IMR-90 (cell line): ENCODE measurements around the gene CADM1. TPM values are rescaled to one million over a fixed set of nuclear protein-coding genes. Genes with fewer than 3 reads are reported as not detected.

Experiments used
- ATAC-seq: fragments of 200-7000 bp; cut with Tn5 transposase; 2 replicates; pipeline ENCODE4 v1.9.1; 2020; ENCODE audit warnings: low read depth, mild to moderate bottlenecking, moderate library complexity
- BruUV-seq: library from RNA; stranded (reverse); fragments of 400-500 nt; replicated peaks from 2 replicates; lab custom pipeline; 2021; lab: Mats Ljungman, UMichigan
- CTCF ChIA-PET: fragments of 300-600 bp; formaldehyde crosslinking; extraction: SDS; loops from one replicate; lab custom pipeline; 2021; ENCODE audit warnings: antibody characterized with exemption; lab: Yijun Ruan, JAX
- POLR2A ChIA-PET: fragments of 300-600 bp; sonication (Branson Sonifier 250); formaldehyde crosslinking; loops from one replicate; lab custom pipeline; 2022; ENCODE audit warnings: antibody characterized with exemption; ENCODE audit not compliant: unreplicated experiment; lab: Charles Lee
- DNase-seq: peaks from one replicate; pipeline ENCODE4 v3.0.0; 2013
- H2AFZ ChIP-seq: replicated peaks from 2 replicates; pipeline ENCODE3; 2013; ENCODE audit warnings: low read length, mild to moderate bottlenecking; ENCODE audit not compliant: poor library complexity
- H2AK5ac ChIP-seq: 2 replicates; pipeline ENCODE4 v1.6.1; 2013; ENCODE audit warnings: low read depth, low read length, inconsistent platforms
- H2AK9ac ChIP-seq: replicated peaks from 2 replicates; pipeline ENCODE3; 2013; ENCODE audit warnings: mild to moderate bottlenecking, low read depth, low read length, moderate library complexity; ENCODE audit not compliant: poor library complexity
- H2BK120ac ChIP-seq: 2 replicates; pipeline ENCODE4 v1.6.1; 2013; ENCODE audit warnings: low read depth, low read length, inconsistent platforms
- H2BK15ac ChIP-seq: 3 replicates; pipeline ENCODE4 v1.6.1; 2013; ENCODE audit warnings: low read depth, low read length, inconsistent platforms
- H2BK20ac ChIP-seq: 2 replicates; pipeline ENCODE4 v1.6.1; 2013; ENCODE audit warnings: low read depth, mild to moderate bottlenecking, inconsistent platforms, low read length, moderate library complexity
- H2BK5ac ChIP-seq: 2 replicates; pipeline ENCODE4 v1.6.1; 2013; ENCODE audit warnings: mild to moderate bottlenecking, low read depth, low read length, inconsistent platforms; ENCODE audit not compliant: poor library complexity, severe bottlenecking
- H3K14ac ChIP-seq: replicated peaks from 2 replicates; pipeline ENCODE4 v1.6.1; 2013; ENCODE audit warnings: low read depth, low read length, inconsistent platforms
- H3K18ac ChIP-seq: 2 replicates; pipeline ENCODE4 v1.6.1; 2013; ENCODE audit warnings: low read depth, low read length, control low read depth
- H3K23ac ChIP-seq: 2 replicates; pipeline ENCODE4 v1.6.1; 2013; ENCODE audit warnings: low read depth, low read length, inconsistent platforms
- H3K27ac ChIP-seq: 2 replicates; pipeline ENCODE4 v1.5.1; 2013; ENCODE audit warnings: mild to moderate bottlenecking, control low read depth, low read length; ENCODE audit not compliant: insufficient read depth
- H3K27me3 ChIP-seq: 2 replicates; pipeline ENCODE4 v1.6.1; 2013; ENCODE audit warnings: low read length; ENCODE audit not compliant: control insufficient read depth, insufficient read depth
- H3K36me3 ChIP-seq: 2 replicates; pipeline ENCODE4 v1.6.1; 2013; ENCODE audit warnings: low read length, mixed read lengths; ENCODE audit not compliant: control insufficient read depth, insufficient read depth
- H3K4ac ChIP-seq: 2 replicates; pipeline ENCODE4 v1.6.1; 2013; ENCODE audit warnings: low read depth, low read length, inconsistent platforms
- H3K4me1 ChIP-seq: 2 replicates; pipeline ENCODE4 v1.6.1; 2013; ENCODE audit warnings: low read length, mixed read lengths; ENCODE audit not compliant: control insufficient read depth, insufficient read depth
- H3K4me2 ChIP-seq: 2 replicates; pipeline ENCODE4 v1.6.1; 2013; ENCODE audit warnings: low read depth, mild to moderate bottlenecking, control low read depth, low read length, moderate library complexity
- H3K4me3 ChIP-seq: 2 replicates; pipeline ENCODE4 v1.5.1; 2013; ENCODE audit warnings: low read depth, mild to moderate bottlenecking, control low read depth, low read length, moderate library complexity; ENCODE audit not compliant: insufficient read depth
- H3K56ac ChIP-seq: 2 replicates; pipeline ENCODE4 v1.6.1; 2013; ENCODE audit warnings: low read length, inconsistent platforms; ENCODE audit not compliant: insufficient read depth; ENCODE audit errors: extremely low read depth
- H3K79me1 ChIP-seq, 2 experiments: 2 replicates each; pipeline ENCODE4 v1.6.1; 2013; ENCODE audit warnings: low read length in 2 of 2, inconsistent platforms in 1 of 2, low read depth in 1 of 2
- H3K9ac ChIP-seq: 2 replicates; pipeline ENCODE4 v1.6.1; 2013; ENCODE audit warnings: low read depth, low read length, control low read depth
- H3K9me1 ChIP-seq: 2 replicates; pipeline ENCODE4 v1.6.1; 2013; ENCODE audit warnings: low read length, inconsistent platforms; ENCODE audit not compliant: insufficient read depth
- H3K9me3 ChIP-seq: 2 replicates; pipeline ENCODE4 v1.6.1; 2013; ENCODE audit warnings: low read length; ENCODE audit not compliant: control insufficient read depth, insufficient read depth
- H4K20me1 ChIP-seq: 2 replicates; pipeline ENCODE4 v1.6.1; 2013; ENCODE audit warnings: low read length, inconsistent platforms; ENCODE audit not compliant: insufficient read depth
- H4K5ac ChIP-seq: 2 replicates; pipeline ENCODE4 v1.6.1; 2013; ENCODE audit warnings: mild to moderate bottlenecking, low read depth, low read length, control low read depth
- H4K8ac ChIP-seq, 2 experiments: 2 replicates each; pipeline ENCODE4 v1.6.1; 2013; ENCODE audit warnings: low read depth in 2 of 2, low read length in 2 of 2, control low read depth in 1 of 2, inconsistent platforms in 1 of 2
- H4K91ac ChIP-seq: 2 replicates; pipeline ENCODE4 v1.6.1; 2013; ENCODE audit warnings: low read depth, low read length, inconsistent platforms; ENCODE audit not compliant: insufficient read depth
- BHLHE40 ChIP-seq: fragments of 150-350 bp; IDR thresholded peaks from 2 replicates; pipeline ENCODE4 v1.6.1; 2016; ENCODE audit warnings: mild to moderate bottlenecking, low read depth, low read length
- CEBPB ChIP-seq: IDR thresholded peaks from 2 replicates; pipeline ENCODE4 v1.6.1; 2012; ENCODE audit warnings: low read depth, low read length, improper control_type of control experiment
- CHD1 ChIP-seq: IDR thresholded peaks from 2 replicates; pipeline ENCODE4 v1.6.1; 2012; ENCODE audit warnings: low read depth, low read length, improper control_type of control experiment
- CTCF ChIP-seq: conservative IDR thresholded peaks from 2 replicates; pipeline ENCODE4 v1.5.1; 2012; ENCODE audit warnings: mild to moderate bottlenecking, low read depth, low read length, improper control_type of control experiment
- ELK1 ChIP-seq: fragments of 150-350 bp; IDR thresholded peaks from 2 replicates; pipeline ENCODE4 v1.6.1; 2016; ENCODE audit warnings: low read depth, mild to moderate bottlenecking, low read length, moderate library complexity, borderline replicate concordance
- FOS ChIP-seq: fragments of 150-350 bp; IDR thresholded peaks from 2 replicates; pipeline ENCODE4 v1.6.1; 2016; ENCODE audit warnings: low read depth, low read length
- MAFK ChIP-seq: IDR thresholded peaks from 2 replicates; pipeline ENCODE4 v1.6.1; 2012; ENCODE audit warnings: low read depth, low read length, improper control_type of control experiment
- MAZ ChIP-seq: IDR thresholded peaks from 2 replicates; pipeline ENCODE4 v1.6.1; 2012; ENCODE audit warnings: low read depth, mild to moderate bottlenecking, low read length, improper control_type of control experiment, moderate library complexity, borderline replicate concordance
- MXI1 ChIP-seq: IDR thresholded peaks from 2 replicates; pipeline ENCODE4 v1.6.1; 2012; ENCODE audit warnings: low read depth, mild to moderate bottlenecking, low read length, moderate library complexity, borderline replicate concordance
- NFE2L2 ChIP-seq: fragments of 150-350 bp; IDR thresholded peaks from 2 replicates; pipeline ENCODE4 v1.6.1; 2016; ENCODE audit warnings: low read depth, mild to moderate bottlenecking, low read length
- POLR2A ChIP-seq: IDR thresholded peaks from 2 replicates; pipeline ENCODE4 v1.6.1; 2012; ENCODE audit warnings: mild to moderate bottlenecking, low read depth, low read length
- RAD21 ChIP-seq: IDR thresholded peaks from 2 replicates; pipeline ENCODE4 v1.6.1; 2012; ENCODE audit warnings: low read length, improper control_type of control experiment
- RCOR1 ChIP-seq: IDR thresholded peaks from 2 replicates; pipeline ENCODE4 v1.6.1; 2012; ENCODE audit warnings: mild to moderate bottlenecking, low read length, improper control_type of control experiment; ENCODE audit not compliant: insufficient replicate concordance
- RFX5 ChIP-seq: IDR thresholded peaks from 2 replicates; pipeline ENCODE4 v1.8.0; 2012; ENCODE audit warnings: low read depth, mild to moderate bottlenecking, low read length, moderate library complexity
- SMC3 ChIP-seq: fragments of 150-350 bp; IDR thresholded peaks from 2 replicates; pipeline ENCODE4 v1.6.1; 2016; ENCODE audit warnings: low read depth, mild to moderate bottlenecking, antibody characterized with exemption, low read length, moderate library complexity
- USF2 ChIP-seq: fragments of 150-350 bp; IDR thresholded peaks from 2 replicates; pipeline ENCODE4 v1.6.1; 2017; ENCODE audit warnings: mild to moderate bottlenecking, antibody characterized with exemption, low read length, low read depth
- WGBS, 2 experiments: methylation state at CpG; one replicate each; pipeline versions ENCODE4 v1.1.5 to v1.1.7; 2013; ENCODE audit warnings: missing lambda C conversion rate in 2 of 2; ENCODE audit not compliant: insufficient read length in 1 of 2; ENCODE audit errors: extremely low coverage in 2 of 2; 5-methylcytosine and 5-hydroxymethylcytosine counted together
- dilution Hi-C: fragments of 300-500 bp; cut with HindIII; formaldehyde crosslinking; loops from one replicate; pipeline ENCODE4 v1.14.3; 2018; ENCODE audit warnings: low sequenced_read_pairs; ENCODE audit not compliant: unreplicated experiment
- in situ Hi-C: fragments of 300-500 bp; cut with MboI; formaldehyde crosslinking; loops from 3 replicates; pipeline ENCODE4 v1.14.3; 2019; ENCODE audit warnings: low sequenced_read_pairs, inconsistent platforms, mixed read lengths
- intact Hi-C: fragments of 100-400 bp; cut with micrococcal nuclease; formaldehyde crosslinking; loops from 2 replicates; pipeline ENCODE4 v1.10.0; 2022
- polyA plus RNA-seq, 3 experiments: library from polyadenylated mRNA; depleted of rRNA; stranded (reverse); fragments of >200 nt; gene quantifications; 2 replicates each; pipeline ENCODE4 v1.2.3, GENCODE V29; 2012; ENCODE audit warnings: low replicate concordance in 1 of 3
- total RNA-seq: library from RNA; depleted of rRNA; stranded (reverse); fragments of >200 nt; gene quantifications from 2 replicates; pipeline ENCODE4 v1.2.3, GENCODE V29; 2012

Gene CADM1
- total and polyA plus RNA-seq, 2 of the 4 experiments (the other 2 are of a cell fraction): 28.8 to 77.1 TPM

- 0 out of 2 replicates have a peak, but pooled peaks cover 3% of the 10 kb centered on the region for H3K9me1 ChIP-seq
- no peak overlapping the region for H2BK5ac ChIP-seq
- TF ChIP-seq RFX5: no peak
- no peak for TF ChIP-seq USF2
- TF ChIP-seq CHD1: no peak
- TF ChIP-seq ELK1: no peak
- TF ChIP-seq MXI1: no peak
- no peak for TF ChIP-seq BHLHE40
- TF ChIP-seq RAD21: no peak
- no peak for TF ChIP-seq SMC3
- no peak for TF ChIP-seq MAFK
- TF ChIP-seq RCOR1: no peak
- TF ChIP-seq CEBPB: no peak
- TF ChIP-seq POLR2A: no peak
- TF ChIP-seq NFE2L2: no peak
- TF ChIP-seq MAZ: no peak
- TF ChIP-seq FOS: no peak
- TF ChIP-seq CTCF: no peak
- no peak overlapping the region for H3K23ac ChIP-seq
- no peak overlapping the region for H3K27ac ChIP-seq
- no peak overlapping the region for H3K9ac ChIP-seq
- no peak for ATAC-seq
- H3K18ac ChIP-seq: no peak overlapping the region
- DNase-seq: no peak
- CTCF ChIA-PET: no interaction called here
- no peak overlapping the region for H3K56ac ChIP-seq
- no peak overlapping the region for H2BK15ac ChIP-seq
- no peak overlapping the region for H3K4ac ChIP-seq
- H2AK5ac ChIP-seq: no peak overlapping the region
- no peak overlapping the region for H3K4me3 ChIP-seq
- no peak overlapping the region for H2AK9ac ChIP-seq
- no peaks in the 10 kb centered on the region; the same call in 1 of the 2 replicates for H3K27me3 ChIP-seq
- no CpG with 5 or more reads among the region's 1 CpG for WGBS, 2 experiments
- intact Hi-C loops (no loop called here), dilution Hi-C loops (no loop called here), in situ Hi-C loops (no loop called here)
- no peaks in the 10 kb centered on the region for H3K9me3 ChIP-seq
- no peaks in the 10 kb centered on the region for H3K36me3 ChIP-seq
- H3K14ac ChIP-seq: no peak overlapping the region
- no peak overlapping the region for H2BK120ac ChIP-seq
- H3K79me1 ChIP-seq: peaks cover 3% of the 10 kb centered on the region in 2 experiments; a peak in 2 of 4 replicates
- H4K8ac ChIP-seq: no peak overlapping the region
- no TSS peak for BruUV-seq
- POLR2A ChIA-PET: no interaction called here
- H4K5ac ChIP-seq: no peak overlapping the region
- no peak overlapping the region for H3K4me2 ChIP-seq
- peaks cover 3% of the 10 kb centered on the region; the same call in 1 of the 2 replicates for H4K20me1 ChIP-seq
- no peak overlapping the region for H2BK20ac ChIP-seq
- no peak overlapping the region for H2AFZ ChIP-seq
- H3K4me1 ChIP-seq: peaks cover 5% of the 10 kb centered on the region
- no peak overlapping the region for H4K91ac ChIP-seq
Observed at GRCh38 chr11:115493488-115493887, 10.7 kb downstream of the CADM1 start.
